Neural cell (in vitro differentiated cells): Measurements from ENCODE around the gene FHIT. TPM values are rescaled to one million over a fixed set of nuclear protein-coding genes. Genes with fewer than 3 reads are reported as not detected.

Experiments used
- H2AFZ ChIP-seq: fragments of 200-600, 300-800 bp; sonication (generic), shearing (Covaris generic); 2 replicates; pipeline ENCODE4 v1.6.0; 2014; ENCODE audit warnings: low read depth, mild to moderate bottlenecking, antibody characterized with exemption, low read length, moderate library complexity
- H3F3A ChIP-seq: fragments of 200-600 bp; shearing (Covaris generic); 2 replicates; pipeline ENCODE4 v1.6.1; 2016; ENCODE audit warnings: mild to moderate bottlenecking, moderate library complexity, mixed read lengths, antibody characterized with exemption, low read length; ENCODE audit not compliant: insufficient read depth, poor library complexity, severe bottlenecking
- H3K27ac ChIP-seq: fragments of 200-600, 300-800 bp; sonication (generic), shearing (Covaris generic); 2 replicates; pipeline ENCODE4 v1.5.1; 2014; ENCODE audit warnings: mild to moderate bottlenecking, low read length, moderate library complexity
- H3K27me3 ChIP-seq: fragments of 300-800, 200-600 bp; sonication (generic), shearing (Covaris generic); 2 replicates; pipeline ENCODE4 v1.6.0; 2014; ENCODE audit warnings: mild to moderate bottlenecking, low read depth, low read length, moderate library complexity; ENCODE audit not compliant: insufficient read depth
- H3K36me3 ChIP-seq: fragments of 300-800, 200-600 bp; sonication (generic), shearing (Covaris generic); 2 replicates; pipeline ENCODE4 v1.5.1; 2014; ENCODE audit warnings: mild to moderate bottlenecking, antibody characterized with exemption, low read length, moderate library complexity; ENCODE audit not compliant: insufficient read depth
- H3K4me2 ChIP-seq: fragments of 300-800, 200-600 bp; sonication (generic), shearing (Covaris generic); 2 replicates; pipeline ENCODE4 v1.6.0; 2014; ENCODE audit warnings: mild to moderate bottlenecking, low read length
- H3K4me3 ChIP-seq: fragments of 300-800, 200-600 bp; sonication (generic), shearing (Covaris generic); 2 replicates; pipeline ENCODE4 v1.5.1; 2014; ENCODE audit warnings: mild to moderate bottlenecking, low read length, moderate library complexity
- H3K79me2 ChIP-seq: fragments of 200-600 bp; shearing (Covaris generic); replicated peaks from 2 replicates; pipeline ENCODE4 v1.6.0; 2014; ENCODE audit warnings: mild to moderate bottlenecking, low read length, moderate library complexity; ENCODE audit not compliant: insufficient read depth
- H3K9ac ChIP-seq: fragments of 300-800, 200-600 bp; sonication (generic), shearing (Covaris generic); 2 replicates; pipeline ENCODE4 v1.6.1; 2016; ENCODE audit warnings: mild to moderate bottlenecking, low read length, mixed read lengths
- H3K9me2 ChIP-seq: fragments of 200-600 bp; shearing (Covaris generic); 2 replicates; pipeline ENCODE4 v1.6.1; 2016; ENCODE audit warnings: mild to moderate bottlenecking, low read length, mixed read lengths; ENCODE audit not compliant: insufficient read depth
- H3K9me3 ChIP-seq: fragments of 200-600, 300-800 bp; sonication (generic), shearing (Covaris generic); 2 replicates; pipeline ENCODE4 v1.6.1; 2016; ENCODE audit warnings: mild to moderate bottlenecking, mixed run types, low read length, moderate library complexity, mixed read lengths
- H4K20me1 ChIP-seq: fragments of 200-600 bp; shearing (Covaris generic); 2 replicates; pipeline ENCODE4 v1.6.1; 2016; ENCODE audit warnings: mild to moderate bottlenecking, mixed run types; ENCODE audit not compliant: insufficient read depth
- EP300 ChIP-seq: fragments of 450-650 bp; conservative IDR thresholded peaks from 2 replicates; pipeline ENCODE4 v1.6.1; 2014; ENCODE audit warnings: antibody characterized with exemption, mild to moderate bottlenecking, moderate library complexity; ENCODE audit not compliant: poor library complexity, severe bottlenecking
- EZH2 ChIP-seq: fragments of 200-600, 300-800 bp; shearing (Covaris generic), sonication (generic); IDR thresholded peaks from 2 replicates; pipeline ENCODE4 v1.6.1; 2014; ENCODE audit warnings: antibody characterized with exemption, low read length, borderline replicate concordance, mild to moderate bottlenecking; ENCODE audit not compliant: insufficient read depth, poor library complexity, severe bottlenecking
- MXI1 ChIP-seq: fragments of 450-650 bp; conservative IDR thresholded peaks from 2 replicates; pipeline ENCODE4 v1.6.1; 2014; ENCODE audit warnings: antibody characterized with exemption, mild to moderate bottlenecking; ENCODE audit not compliant: poor library complexity, severe bottlenecking
- POLR2AphosphoS5 ChIP-seq: IDR thresholded peaks from 2 replicates; pipeline ENCODE4 v1.6.1; 2012
- RAD21 ChIP-seq: fragments of 450-650 bp; conservative IDR thresholded peaks from 2 replicates; pipeline ENCODE4 v1.6.1; 2014; ENCODE audit warnings: antibody characterized with exemption, mild to moderate bottlenecking, moderate library complexity
- SMC3 ChIP-seq: fragments of 450-650 bp; conservative IDR thresholded peaks from 2 replicates; pipeline ENCODE4 v1.6.1; 2014; ENCODE audit warnings: antibody characterized with exemption, mild to moderate bottlenecking, moderate library complexity; ENCODE audit not compliant: poor library complexity
- TAF1 ChIP-seq: IDR thresholded peaks from 2 replicates; pipeline ENCODE4 v1.6.1; 2012; ENCODE audit warnings: low read depth
- polyA plus RNA-seq: library from polyadenylated mRNA; depleted of rRNA; stranded (reverse); fragments of >200 nt; gene quantifications from 2 replicates; pipeline ENCODE4 v1.2.3, GENCODE V29; 2014
- TF ChIP-seq, protein P1 (sequence below): IDR thresholded peaks from 2 replicates; pipeline ENCODE4 v1.6.1; 2012; ENCODE audit warnings: borderline replicate concordance
- TF ChIP-seq, protein P2 (sequence below): fragments of 450-650 bp; IDR thresholded peaks from 2 replicates; pipeline ENCODE4 v1.5.1; 2014; ENCODE audit warnings: antibody characterized with exemption, mild to moderate bottlenecking, moderate library complexity; ENCODE audit not compliant: poor library complexity, severe bottlenecking

The FHIT gene
- polyA plus RNA-seq, 1 donor from 2014 or later: not detected

DNA sequence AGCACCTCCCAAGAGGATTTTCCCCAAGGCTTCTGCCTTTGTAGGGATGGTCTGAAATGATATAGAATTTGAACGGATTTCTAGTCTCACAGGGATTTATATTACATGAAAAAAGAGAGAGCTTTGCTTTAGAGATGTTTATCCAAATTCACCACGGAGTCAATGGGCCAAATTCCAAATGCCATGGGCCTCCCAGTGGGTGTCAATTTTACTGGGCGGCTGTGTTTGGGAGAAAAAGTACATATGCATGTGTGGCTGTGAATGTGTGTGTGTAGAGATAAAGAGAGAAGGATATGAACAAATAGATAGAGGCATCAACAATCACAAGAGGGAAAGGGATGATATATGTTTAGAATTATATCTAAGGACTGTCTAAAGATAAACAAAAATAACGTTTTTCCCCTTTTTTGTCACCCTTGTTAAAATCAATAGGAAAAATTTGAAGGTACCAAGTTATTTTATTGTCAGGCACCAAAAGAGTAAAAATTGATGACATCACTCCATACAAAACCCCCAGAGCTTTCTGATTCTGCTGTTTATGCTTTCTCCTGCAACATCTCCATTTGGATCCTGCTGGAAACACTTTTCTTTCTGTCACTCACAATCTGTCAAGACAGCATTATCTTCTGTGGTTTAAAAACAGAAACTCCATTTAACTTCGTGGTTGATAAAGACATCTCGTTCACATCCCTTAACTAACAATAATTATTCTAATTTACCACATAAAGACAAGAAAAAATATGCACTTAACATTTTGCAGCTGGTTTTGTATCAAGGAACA is 160.7 kb downstream of the FHIT start:
- Histone ChIP-seq H3K9me3 (no peaks in the 10 kb centered on the region), H3K36me3 (no peaks in the 10 kb centered on the region), H4K20me1 (no peaks in the 10 kb centered on the region), H3K9ac (peak overlapping the region; percentile 25), H2AFZ (no peak overlapping the region), H3K4me3 (no peak overlapping the region), H3K27ac (peak overlapping the region; percentile 48), H3K27me3 (no peaks in the 10 kb centered on the region), H3K4me2 (peak overlapping the region; percentile 4), H3K9me2 (no peaks in the 10 kb centered on the region), H3K79me2 (no peaks in the 10 kb centered on the region), H3F3A (no peaks in the 10 kb centered on the region)
- TF ChIP-seq SMC3 (no peak), EP300 (peak; percentile 82), POLR2AphosphoS5 (peak; percentile 86)

DNA sequence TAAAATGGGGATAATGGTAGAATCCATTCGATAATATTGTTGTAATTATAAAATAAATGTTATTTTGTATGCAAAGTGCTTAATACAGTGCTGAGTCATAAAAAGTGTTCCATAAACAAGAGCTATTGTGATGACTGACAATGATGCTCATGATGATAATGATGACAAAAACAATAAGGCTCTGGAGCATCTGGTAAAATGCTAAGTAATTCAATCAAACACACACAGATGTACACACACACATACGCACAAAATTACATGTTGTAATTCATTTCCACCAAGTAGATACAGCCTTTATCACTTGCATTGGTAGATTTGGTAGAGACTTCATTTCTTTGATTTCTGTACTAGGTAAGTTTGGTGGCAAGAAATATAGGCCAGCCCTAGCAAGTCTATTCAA is 163.8 kb downstream of the FHIT start:
- H3K36me3 ChIP-seq: no peaks in the 10 kb centered on the region
- TF ChIP-seq, protein P1, sequence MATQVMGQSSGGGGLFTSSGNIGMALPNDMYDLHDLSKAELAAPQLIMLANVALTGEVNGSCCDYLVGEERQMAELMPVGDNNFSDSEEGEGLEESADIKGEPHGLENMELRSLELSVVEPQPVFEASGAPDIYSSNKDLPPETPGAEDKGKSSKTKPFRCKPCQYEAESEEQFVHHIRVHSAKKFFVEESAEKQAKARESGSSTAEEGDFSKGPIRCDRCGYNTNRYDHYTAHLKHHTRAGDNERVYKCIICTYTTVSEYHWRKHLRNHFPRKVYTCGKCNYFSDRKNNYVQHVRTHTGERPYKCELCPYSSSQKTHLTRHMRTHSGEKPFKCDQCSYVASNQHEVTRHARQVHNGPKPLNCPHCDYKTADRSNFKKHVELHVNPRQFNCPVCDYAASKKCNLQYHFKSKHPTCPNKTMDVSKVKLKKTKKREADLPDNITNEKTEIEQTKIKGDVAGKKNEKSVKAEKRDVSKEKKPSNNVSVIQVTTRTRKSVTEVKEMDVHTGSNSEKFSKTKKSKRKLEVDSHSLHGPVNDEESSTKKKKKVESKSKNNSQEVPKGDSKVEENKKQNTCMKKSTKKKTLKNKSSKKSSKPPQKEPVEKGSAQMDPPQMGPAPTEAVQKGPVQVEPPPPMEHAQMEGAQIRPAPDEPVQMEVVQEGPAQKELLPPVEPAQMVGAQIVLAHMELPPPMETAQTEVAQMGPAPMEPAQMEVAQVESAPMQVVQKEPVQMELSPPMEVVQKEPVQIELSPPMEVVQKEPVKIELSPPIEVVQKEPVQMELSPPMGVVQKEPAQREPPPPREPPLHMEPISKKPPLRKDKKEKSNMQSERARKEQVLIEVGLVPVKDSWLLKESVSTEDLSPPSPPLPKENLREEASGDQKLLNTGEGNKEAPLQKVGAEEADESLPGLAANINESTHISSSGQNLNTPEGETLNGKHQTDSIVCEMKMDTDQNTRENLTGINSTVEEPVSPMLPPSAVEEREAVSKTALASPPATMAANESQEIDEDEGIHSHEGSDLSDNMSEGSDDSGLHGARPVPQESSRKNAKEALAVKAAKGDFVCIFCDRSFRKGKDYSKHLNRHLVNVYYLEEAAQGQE: no peak
- TF ChIP-seq TAF1 (no peak), MXI1 (no peak), RAD21 (no peak), EZH2 (no peak), SMC3 (no peak), EP300 (no peak), POLR2AphosphoS5 (no peak)
- TF ChIP-seq, protein P2, sequence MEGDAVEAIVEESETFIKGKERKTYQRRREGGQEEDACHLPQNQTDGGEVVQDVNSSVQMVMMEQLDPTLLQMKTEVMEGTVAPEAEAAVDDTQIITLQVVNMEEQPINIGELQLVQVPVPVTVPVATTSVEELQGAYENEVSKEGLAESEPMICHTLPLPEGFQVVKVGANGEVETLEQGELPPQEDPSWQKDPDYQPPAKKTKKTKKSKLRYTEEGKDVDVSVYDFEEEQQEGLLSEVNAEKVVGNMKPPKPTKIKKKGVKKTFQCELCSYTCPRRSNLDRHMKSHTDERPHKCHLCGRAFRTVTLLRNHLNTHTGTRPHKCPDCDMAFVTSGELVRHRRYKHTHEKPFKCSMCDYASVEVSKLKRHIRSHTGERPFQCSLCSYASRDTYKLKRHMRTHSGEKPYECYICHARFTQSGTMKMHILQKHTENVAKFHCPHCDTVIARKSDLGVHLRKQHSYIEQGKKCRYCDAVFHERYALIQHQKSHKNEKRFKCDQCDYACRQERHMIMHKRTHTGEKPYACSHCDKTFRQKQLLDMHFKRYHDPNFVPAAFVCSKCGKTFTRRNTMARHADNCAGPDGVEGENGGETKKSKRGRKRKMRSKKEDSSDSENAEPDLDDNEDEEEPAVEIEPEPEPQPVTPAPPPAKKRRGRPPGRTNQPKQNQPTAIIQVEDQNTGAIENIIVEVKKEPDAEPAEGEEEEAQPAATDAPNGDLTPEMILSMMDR: no peak
- H4K20me1 ChIP-seq: no peaks in the 10 kb centered on the region
- H3K4me3 ChIP-seq: no peak overlapping the region
- no peak overlapping the region for H3K9ac ChIP-seq
- H3K4me2 ChIP-seq: no peak overlapping the region
- H3K27ac ChIP-seq: no peak overlapping the region
- no peaks in the 10 kb centered on the region for H3F3A ChIP-seq
- H3K27me3 ChIP-seq: no peaks in the 10 kb centered on the region
- H2AFZ ChIP-seq: no peak overlapping the region
- H3K9me2 ChIP-seq: no peaks in the 10 kb centered on the region
- no peaks in the 10 kb centered on the region for H3K9me3 ChIP-seq
- H3K79me2 ChIP-seq: no peaks in the 10 kb centered on the region
